Endothelial cell of umbilical vein (primary cell): ENCODE measurements around the gene FANCE.

ENCODE experiments used
- CTCF ChIP-seq, 2 donors: IDR thresholded peaks; 1 replicate in 1 of 2; 2 replicates in 1 of 2; pipeline ENCODE4 v1.5.1; 2011; ENCODE audit warnings: low read length in 2 of 2, mild to moderate bottlenecking in 2 of 2, moderate library complexity in 2 of 2, control low read depth in 1 of 2, inconsistent platforms in 1 of 2, low read depth in 1 of 2; ENCODE audit not compliant: insufficient read depth in 1 of 2; ENCODE audit errors: extremely low read depth in 1 of 2
- EZH2 ChIP-seq: IDR thresholded peaks from 2 replicates; pipeline ENCODE4 v1.6.1; 2012; ENCODE audit warnings: borderline replicate concordance, low read depth, mild to moderate bottlenecking, moderate library complexity, low read length, inconsistent platforms; ENCODE audit not compliant: severe bottlenecking
- POLR2A ChIP-seq: IDR thresholded peaks from 2 replicates; pipeline ENCODE4 v1.6.1; 2012; ENCODE audit warnings: low read depth, mild to moderate bottlenecking, control low read depth, low read length

DNA sequence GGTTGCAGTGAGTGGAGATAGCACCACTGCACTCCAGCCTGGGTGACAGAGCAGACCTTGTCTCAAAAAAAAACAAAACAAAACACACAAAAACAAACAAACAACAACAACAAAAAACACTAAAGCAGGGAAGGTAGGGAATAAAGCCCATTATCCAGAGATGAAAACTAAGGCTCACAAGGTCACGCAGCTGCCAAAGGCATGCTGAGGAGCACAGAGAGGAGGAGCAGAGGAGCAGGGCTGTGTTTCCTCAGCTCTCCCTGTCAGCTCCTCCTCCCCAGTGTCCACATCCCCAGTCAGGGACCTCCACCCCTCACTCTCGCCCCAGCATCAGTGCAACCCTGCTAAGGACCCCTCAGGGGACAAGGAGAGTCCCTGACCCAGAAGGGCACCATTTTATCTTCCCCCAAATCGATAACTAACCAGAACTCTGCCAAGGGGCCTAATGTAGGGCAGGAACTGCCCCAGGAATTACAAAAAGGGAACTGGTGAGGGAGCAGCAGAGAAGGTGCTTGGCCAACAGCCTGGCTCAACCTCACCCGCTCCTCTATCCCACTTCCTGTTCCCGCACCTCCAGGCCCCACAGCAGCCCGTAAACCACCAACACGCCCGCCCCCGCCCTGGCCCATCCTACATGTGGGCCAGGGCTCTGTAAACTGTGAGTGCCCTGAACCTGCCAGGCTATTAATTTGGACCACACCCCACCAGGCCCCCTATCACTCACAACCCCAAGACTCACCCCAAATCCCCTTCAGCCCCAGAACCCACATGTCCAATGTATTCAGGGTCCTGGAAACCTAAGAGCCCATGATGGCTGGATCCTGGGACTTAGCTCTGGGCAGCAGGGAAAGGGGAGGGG, 35.7 kb downstream of the FANCE start:
- TF ChIP-seq CTCF (IDR thresholded peaks at IDR 0.05; ENCODE audit: extremely low read depth in 1 of 2, insufficient read depth in 1 of 2, low read depth in 1 of 2, low read length in 2 of 2) (no peak), EZH2 (no peak), POLR2A (no peak)
